ENCODE data around the gene THOC5.

GRCh38 chr22:29570456-29570855 lies 16.9 kb upstream of the THOC5 start:
- TF ChIP-seq, protein P1, sequence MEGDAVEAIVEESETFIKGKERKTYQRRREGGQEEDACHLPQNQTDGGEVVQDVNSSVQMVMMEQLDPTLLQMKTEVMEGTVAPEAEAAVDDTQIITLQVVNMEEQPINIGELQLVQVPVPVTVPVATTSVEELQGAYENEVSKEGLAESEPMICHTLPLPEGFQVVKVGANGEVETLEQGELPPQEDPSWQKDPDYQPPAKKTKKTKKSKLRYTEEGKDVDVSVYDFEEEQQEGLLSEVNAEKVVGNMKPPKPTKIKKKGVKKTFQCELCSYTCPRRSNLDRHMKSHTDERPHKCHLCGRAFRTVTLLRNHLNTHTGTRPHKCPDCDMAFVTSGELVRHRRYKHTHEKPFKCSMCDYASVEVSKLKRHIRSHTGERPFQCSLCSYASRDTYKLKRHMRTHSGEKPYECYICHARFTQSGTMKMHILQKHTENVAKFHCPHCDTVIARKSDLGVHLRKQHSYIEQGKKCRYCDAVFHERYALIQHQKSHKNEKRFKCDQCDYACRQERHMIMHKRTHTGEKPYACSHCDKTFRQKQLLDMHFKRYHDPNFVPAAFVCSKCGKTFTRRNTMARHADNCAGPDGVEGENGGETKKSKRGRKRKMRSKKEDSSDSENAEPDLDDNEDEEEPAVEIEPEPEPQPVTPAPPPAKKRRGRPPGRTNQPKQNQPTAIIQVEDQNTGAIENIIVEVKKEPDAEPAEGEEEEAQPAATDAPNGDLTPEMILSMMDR (IDR thresholded peaks at IDR 0.05): no peak
- TF ChIP-seq POLR2A (IDR thresholded peaks at IDR 0.05) (no peak), EP300 (IDR thresholded peaks at IDR 0.05) (no peak)
